Tibial nerve (tissue), 3 donors: ENCODE measurements around the gene DLK2.

ENCODE experiments used
- POLR2A ChIP-seq, 2 donors: fragments of 450-650 bp; IDR thresholded peaks; one replicate each; pipeline ENCODE4 v1.6.1; 2017; ENCODE audit warnings: antibody characterized with exemption in 2 of 2, mild to moderate bottlenecking in 2 of 2, moderate library complexity in 2 of 2
- TF ChIP-seq, protein P1 (sequence below), 5 experiments: fragments of 200-600 bp in 3 of 5; fragments of 450-650 bp in 2 of 5; sonication (generic) in 3 of 5; IDR thresholded peaks; one replicate each; pipeline ENCODE4 v1.5.1; 2016 to 2019; ENCODE audit warnings: antibody characterized with exemption in 5 of 5, mild to moderate bottlenecking in 3 of 5, moderate library complexity in 2 of 5

DNA sequence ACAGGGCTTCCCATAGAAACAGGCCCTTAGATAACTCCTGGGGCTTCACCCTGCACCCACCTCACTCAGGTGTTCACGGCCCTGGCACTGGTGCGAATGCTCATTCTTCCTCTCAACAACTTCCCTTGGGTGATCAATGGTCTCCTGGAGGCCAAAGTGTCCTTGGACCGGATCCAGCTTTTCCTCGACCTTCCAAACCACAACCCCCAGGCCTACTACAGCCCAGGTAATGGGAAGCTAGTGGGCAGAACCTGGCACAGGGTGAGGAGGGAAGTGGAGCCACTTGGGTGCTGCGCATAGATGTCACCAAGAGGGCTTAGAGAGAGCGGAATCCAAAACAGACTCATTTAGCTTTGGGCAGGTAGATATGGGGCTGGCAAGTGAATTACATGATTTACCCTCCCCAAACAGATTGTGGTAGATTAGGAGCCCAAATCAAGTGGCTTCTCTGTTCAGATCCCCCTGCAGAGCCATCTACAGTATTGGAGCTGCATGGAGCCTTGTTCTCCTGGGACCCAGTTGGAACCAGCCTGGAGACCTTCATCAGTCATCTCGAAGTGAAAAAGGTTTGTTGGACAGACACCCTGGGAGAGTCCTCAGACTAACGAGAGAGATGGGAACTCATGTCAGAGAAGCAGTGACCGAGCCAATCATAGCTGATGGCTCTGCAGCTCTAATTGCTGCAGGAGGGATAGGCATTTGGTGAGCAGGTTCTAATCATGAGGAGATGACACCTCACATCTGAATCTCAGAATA is 19.5 kb downstream of the DLK2 start:
- TF ChIP-seq, protein P1, sequence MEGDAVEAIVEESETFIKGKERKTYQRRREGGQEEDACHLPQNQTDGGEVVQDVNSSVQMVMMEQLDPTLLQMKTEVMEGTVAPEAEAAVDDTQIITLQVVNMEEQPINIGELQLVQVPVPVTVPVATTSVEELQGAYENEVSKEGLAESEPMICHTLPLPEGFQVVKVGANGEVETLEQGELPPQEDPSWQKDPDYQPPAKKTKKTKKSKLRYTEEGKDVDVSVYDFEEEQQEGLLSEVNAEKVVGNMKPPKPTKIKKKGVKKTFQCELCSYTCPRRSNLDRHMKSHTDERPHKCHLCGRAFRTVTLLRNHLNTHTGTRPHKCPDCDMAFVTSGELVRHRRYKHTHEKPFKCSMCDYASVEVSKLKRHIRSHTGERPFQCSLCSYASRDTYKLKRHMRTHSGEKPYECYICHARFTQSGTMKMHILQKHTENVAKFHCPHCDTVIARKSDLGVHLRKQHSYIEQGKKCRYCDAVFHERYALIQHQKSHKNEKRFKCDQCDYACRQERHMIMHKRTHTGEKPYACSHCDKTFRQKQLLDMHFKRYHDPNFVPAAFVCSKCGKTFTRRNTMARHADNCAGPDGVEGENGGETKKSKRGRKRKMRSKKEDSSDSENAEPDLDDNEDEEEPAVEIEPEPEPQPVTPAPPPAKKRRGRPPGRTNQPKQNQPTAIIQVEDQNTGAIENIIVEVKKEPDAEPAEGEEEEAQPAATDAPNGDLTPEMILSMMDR (IDR thresholded peaks at IDR 0.05): no peak
- TF ChIP-seq POLR2A (IDR thresholded peaks at IDR 0.05): no peak
